GM12892 (cell line): ENCODE data around the gene CAMTA1.

Experiments used
- POLR2A ChIP-seq: IDR thresholded peaks from 2 replicates; pipeline ENCODE4 v1.6.1; 2011; ENCODE audit warnings: low read depth, low read length, control low read depth
- POLR2AphosphoS5 ChIP-seq: IDR thresholded peaks from 2 replicates; pipeline ENCODE4 v1.6.1; 2011; ENCODE audit warnings: low read depth, low read length, control low read depth
- TAF1 ChIP-seq: IDR thresholded peaks from 2 replicates; pipeline ENCODE4 v1.6.1; 2011; ENCODE audit warnings: low read depth, mild to moderate bottlenecking, control low read depth, low read length, borderline replicate concordance

GRCh38 chr1:7616953-7617352 lies 831.7 kb downstream of the CAMTA1 start:
- no peak for TF ChIP-seq TAF1
- TF ChIP-seq POLR2A: no peak
- TF ChIP-seq POLR2AphosphoS5: no peak
